ENCODE measurements around the gene SMIM20. TPM values are rescaled to one million over a fixed set of nuclear protein-coding genes. Genes with fewer than 3 reads are reported as not detected.

SMIM20 gene
- total and polyA plus RNA-seq, 10 donors: 15.7 to 61.0 (median 21.4) TPM

DNA sequence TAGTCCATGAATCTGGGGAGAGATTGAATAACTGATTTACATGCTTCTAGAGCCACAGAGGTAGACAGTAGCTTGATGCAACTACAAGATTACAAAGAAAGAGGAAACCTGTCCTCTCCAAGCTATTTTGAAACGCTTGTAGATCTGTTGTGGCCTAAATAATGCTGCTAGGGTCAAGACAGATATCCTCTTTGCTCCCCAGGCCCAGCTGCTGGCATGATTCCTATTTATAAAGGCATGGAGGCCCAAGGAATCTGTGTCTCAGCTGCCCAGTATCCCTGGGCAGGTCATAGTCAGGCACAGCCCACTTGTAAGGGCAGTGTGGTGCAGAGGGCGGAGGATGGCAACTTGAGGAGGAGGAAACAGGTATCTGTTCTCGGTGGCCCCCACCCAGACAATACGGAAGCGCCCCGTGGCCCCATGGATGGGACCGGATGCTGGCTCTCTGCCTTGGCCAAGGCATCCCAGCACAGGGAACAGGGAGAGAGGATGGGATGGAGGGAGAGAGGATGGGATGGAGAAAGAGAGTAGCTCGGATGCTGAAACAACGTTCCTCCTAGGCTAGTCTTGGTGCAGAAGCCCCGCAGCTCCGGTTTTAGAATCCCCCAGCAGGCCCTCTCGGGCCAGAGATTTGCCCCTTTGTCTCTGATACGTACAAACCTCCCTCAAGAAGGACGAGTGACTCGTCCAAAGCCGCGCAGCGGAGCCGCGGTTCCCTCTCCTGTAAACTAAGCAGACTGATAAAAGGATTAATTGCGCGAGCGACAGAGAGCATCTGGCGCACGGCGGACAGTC lies 767 bp upstream of the SMIM20 start:
- peak overlapping the region; percentile 50 to 89 (median 58) for H3K4me3 ChIP-seq
- 2 to 6% (median 3%) methylated on average over 26 of the region's 26 CpGs for WGBS, 5 donors
- no peaks in the 10 kb centered on the region for H3K27me3 ChIP-seq (replicated peaks in 1 of 7)
- no peaks in the 10 kb centered on the region for H3K9me3 ChIP-seq
- peak overlapping the region; percentile 82 to 97 (median 92) for H3K27ac ChIP-seq
- H3K36me3 ChIP-seq: no peaks in the 10 kb centered on the region
- intact Hi-C loops (cut with DNase I; ENCODE audit: low total_unique reads): loop anchor here (5.0 kb wide), 1 partner anchor 56 kb away; no protein-coding TSS in a partner anchor
- TF ChIP-seq, protein P1, sequence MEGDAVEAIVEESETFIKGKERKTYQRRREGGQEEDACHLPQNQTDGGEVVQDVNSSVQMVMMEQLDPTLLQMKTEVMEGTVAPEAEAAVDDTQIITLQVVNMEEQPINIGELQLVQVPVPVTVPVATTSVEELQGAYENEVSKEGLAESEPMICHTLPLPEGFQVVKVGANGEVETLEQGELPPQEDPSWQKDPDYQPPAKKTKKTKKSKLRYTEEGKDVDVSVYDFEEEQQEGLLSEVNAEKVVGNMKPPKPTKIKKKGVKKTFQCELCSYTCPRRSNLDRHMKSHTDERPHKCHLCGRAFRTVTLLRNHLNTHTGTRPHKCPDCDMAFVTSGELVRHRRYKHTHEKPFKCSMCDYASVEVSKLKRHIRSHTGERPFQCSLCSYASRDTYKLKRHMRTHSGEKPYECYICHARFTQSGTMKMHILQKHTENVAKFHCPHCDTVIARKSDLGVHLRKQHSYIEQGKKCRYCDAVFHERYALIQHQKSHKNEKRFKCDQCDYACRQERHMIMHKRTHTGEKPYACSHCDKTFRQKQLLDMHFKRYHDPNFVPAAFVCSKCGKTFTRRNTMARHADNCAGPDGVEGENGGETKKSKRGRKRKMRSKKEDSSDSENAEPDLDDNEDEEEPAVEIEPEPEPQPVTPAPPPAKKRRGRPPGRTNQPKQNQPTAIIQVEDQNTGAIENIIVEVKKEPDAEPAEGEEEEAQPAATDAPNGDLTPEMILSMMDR (IDR thresholded peaks at IDR 0.05 in 8 of 11, conservative IDR thresholded peaks at IDR 0.05 in 3 of 11): no peak
- peak in 2 of 3 donors; percentile 6 to 51 for TF ChIP-seq POLR2AphosphoS5 (IDR thresholded peaks at IDR 0.05)
- peak; percentile 93 for DNase-seq
- peaks cover 8 to 36% (median 25%) of the 10 kb centered on the region in 6 donors for H3K4me1 ChIP-seq

DNA sequence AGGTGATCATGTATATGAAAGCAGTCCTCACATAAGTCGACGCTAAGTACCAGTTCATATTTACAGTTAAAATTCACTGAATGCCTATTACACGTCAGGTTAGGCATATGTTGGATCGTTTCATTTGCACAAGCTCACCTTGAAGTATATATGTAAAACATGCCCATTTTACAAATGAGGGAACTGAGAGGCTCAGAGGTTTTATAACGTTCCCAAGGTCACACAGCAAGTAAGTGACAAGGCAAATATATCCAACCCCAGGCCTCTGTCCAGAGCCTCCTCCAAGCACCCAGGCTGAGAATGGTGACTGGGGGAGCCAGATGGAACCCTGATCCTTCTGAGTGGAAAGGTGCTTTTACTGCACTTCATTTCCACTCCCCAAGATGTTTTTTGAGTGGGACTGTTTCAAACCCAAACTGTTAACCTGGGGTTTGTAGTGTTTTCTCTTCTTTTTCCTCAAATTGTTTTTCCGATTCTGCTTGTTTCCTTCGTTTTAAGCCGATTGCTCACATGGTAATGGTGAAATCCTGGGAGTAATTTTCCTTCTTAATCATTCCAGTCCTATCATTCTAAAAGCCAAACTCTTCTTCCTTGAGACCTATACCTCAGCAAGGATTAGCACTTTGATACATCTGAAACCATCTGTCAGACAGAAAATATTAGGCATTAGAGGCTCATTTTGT lies 791 bp downstream of the SMIM20 start:
- 59 to 76% (median 69%) methylated on average over 8 of the region's 8 CpGs for WGBS, 5 donors

DNA sequence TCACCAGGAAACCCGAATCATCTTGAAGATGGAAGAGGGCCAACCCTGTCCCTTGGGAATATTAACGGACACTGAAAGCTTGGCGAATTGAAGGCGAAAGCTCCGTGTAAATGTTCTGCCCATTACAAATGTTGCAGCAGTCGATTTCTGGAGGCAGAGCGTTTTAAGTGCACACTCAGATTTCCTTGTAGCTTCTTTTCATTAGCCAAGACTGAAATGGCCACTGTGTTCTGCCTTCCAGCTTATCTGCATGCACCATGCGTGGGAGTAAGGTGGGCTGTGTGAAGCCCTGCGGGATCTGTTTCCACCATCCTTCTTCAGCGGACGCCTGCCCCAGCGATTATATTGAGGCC lies 1.3 kb downstream of the SMIM20 start:
- Histone ChIP-seq H3K36me3 (no peaks in the 10 kb centered on the region), H3K9me3 (no peaks in the 10 kb centered on the region), H3K27me3 (replicated peaks in 1 of 7) (no peaks in the 10 kb centered on the region), H3K27ac (peak overlapping the region in 6 of 8 donors; percentile 82 to 97 (median 92)), H3K4me3 (no peak overlapping the region), H3K4me1 (peaks cover 8 to 36% (median 25%) of the 10 kb centered on the region in 6 donors)
- intact Hi-C loops (cut with DNase I; ENCODE audit: low total_unique reads): no loop called here
- TF ChIP-seq POLR2A (IDR thresholded peaks at IDR 0.05) (no peak), POLR2AphosphoS5 (IDR thresholded peaks at IDR 0.05) (no peak)
- TF ChIP-seq, protein P1 (IDR thresholded peaks at IDR 0.05 in 8 of 11, conservative IDR thresholded peaks at IDR 0.05 in 3 of 11): no peak
- 82 to 92% (median 88%) methylated on average over 12 of the region's 12 CpGs for WGBS, 5 donors
- DNase-seq: no peak

More for the DNA sequence above, 791 bp downstream of the SMIM20 start:
- Histone ChIP-seq H3K27me3 (replicated peaks in 1 of 7) (no peaks in the 10 kb centered on the region), H3K9me3 (no peaks in the 10 kb centered on the region), H3K4me1 (peaks cover 8 to 36% (median 25%) of the 10 kb centered on the region in 6 donors), H3K36me3 (no peaks in the 10 kb centered on the region), H3K27ac (peak overlapping the region; percentile 82 to 97 (median 92)), H3K4me3 (peak overlapping the region; percentile 50 to 89 (median 58))
- TF ChIP-seq POLR2AphosphoS5 (IDR thresholded peaks at IDR 0.05) (no peak), POLR2A (IDR thresholded peaks at IDR 0.05) (no peak)
- TF ChIP-seq, protein P1 (IDR thresholded peaks at IDR 0.05 in 8 of 11, conservative IDR thresholded peaks at IDR 0.05 in 3 of 11): no peak
- no peak for DNase-seq
- intact Hi-C loops (cut with DNase I; ENCODE audit: low total_unique reads): loop anchor here (5.0 kb wide), 1 partner anchor 58 kb away; no protein-coding TSS in a partner anchor

DNA sequence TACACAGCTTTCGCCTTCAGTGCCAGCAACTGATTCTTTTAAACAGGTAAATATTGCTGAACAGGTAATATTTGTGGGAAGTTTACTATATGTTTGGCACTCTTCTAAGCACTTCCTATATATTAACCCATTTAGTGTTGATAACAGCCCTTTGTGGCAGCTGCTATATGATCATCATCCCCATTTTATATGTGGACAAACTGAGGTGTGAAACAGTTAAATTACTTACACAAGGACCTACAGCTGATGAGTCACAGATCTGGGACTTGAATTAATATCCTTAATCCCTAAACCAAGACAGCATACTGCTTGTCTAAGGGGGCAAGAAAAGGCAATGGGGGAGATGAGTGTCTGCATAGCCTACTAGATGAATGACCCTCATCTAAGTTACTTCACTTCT lies 2.9 kb downstream of the SMIM20 start:
- H3K4me3 ChIP-seq: no peak overlapping the region
- TF ChIP-seq POLR2A (IDR thresholded peaks at IDR 0.05) (no peak), POLR2AphosphoS5 (IDR thresholded peaks at IDR 0.05) (no peak)
- TF ChIP-seq, protein P1 (IDR thresholded peaks at IDR 0.05 in 8 of 11, conservative IDR thresholded peaks at IDR 0.05 in 3 of 11): no peak
- H3K9me3 ChIP-seq: no peaks in the 10 kb centered on the region
- peaks cover 0 to 13% (median 0%) of the 10 kb centered on the region in 6 donors for H3K36me3 ChIP-seq
- H3K27ac ChIP-seq: no peak overlapping the region
- H3K27me3 ChIP-seq (replicated peaks in 1 of 7): no peaks in the 10 kb centered on the region
- no peak for DNase-seq
- WGBS, 5 donors: 94 to 100% (median 97%) methylated on average over 1 of the region's 1 CpG
- intact Hi-C loops (cut with DNase I; ENCODE audit: low total_unique reads): no loop called here
- peaks cover 8 to 36% (median 25%) of the 10 kb centered on the region in 6 donors for H3K4me1 ChIP-seq

Data from spleen (tissue), 11 donors.